ENCODE data around the gene MPZL2. TPM values are rescaled to one million over a fixed set of nuclear protein-coding genes. Genes with fewer than 3 reads are reported as not detected.

The MPZL2 gene
- total and polyA plus RNA-seq, 5 donors = 6.4 to 18.7 (median 8.8) TPM

GRCh38 chr11:118304227-118304567 lies 40.1 kb upstream of the MPZL2 start:
- no peak overlapping the region for H3K4me3 ChIP-seq (ENCODE audit: low read length)

GRCh38 chr11:118301600-118302195 lies 37.6 kb upstream of the MPZL2 start:
- H3K4me1 ChIP-seq (ENCODE audit: control insufficient read depth, insufficient read depth, low read length) = no peaks in the 10 kb centered on the region
- H3K4me3 ChIP-seq (ENCODE audit: low read length) = no peak overlapping the region
- H3K9me3 ChIP-seq (ENCODE audit: control insufficient read depth, low read length) = no peaks in the 10 kb centered on the region
- intact Hi-C loops (cut with DNase I) = no loop called here
- 57% methylated on average over 8 of the region's 8 CpGs for WGBS
- no peak for DNase-seq
- no peaks in the 10 kb centered on the region for H3K27me3 ChIP-seq (ENCODE audit: control insufficient read depth, insufficient read depth)
- no peak overlapping the region for H3K27ac ChIP-seq (ENCODE audit: low read length)
- no peak for ATAC-seq

More at GRCh38 chr11:118304227-118304567, 40.1 kb upstream of the MPZL2 start:
- H3K4me1 ChIP-seq (ENCODE audit: control insufficient read depth, insufficient read depth, low read length) = no peaks in the 10 kb centered on the region
- 83% methylated on average over 1 of the region's 1 CpG for WGBS
- H3K9me3 ChIP-seq (ENCODE audit: control insufficient read depth, low read length) = no peaks in the 10 kb centered on the region
- H3K27ac ChIP-seq (ENCODE audit: low read length) = no peak overlapping the region
- ATAC-seq (no peak), DNase-seq (no peak)
- intact Hi-C loops (cut with DNase I) = no loop called here
- no peaks in the 10 kb centered on the region for H3K27me3 ChIP-seq (ENCODE audit: control insufficient read depth, insufficient read depth)

DNA sequence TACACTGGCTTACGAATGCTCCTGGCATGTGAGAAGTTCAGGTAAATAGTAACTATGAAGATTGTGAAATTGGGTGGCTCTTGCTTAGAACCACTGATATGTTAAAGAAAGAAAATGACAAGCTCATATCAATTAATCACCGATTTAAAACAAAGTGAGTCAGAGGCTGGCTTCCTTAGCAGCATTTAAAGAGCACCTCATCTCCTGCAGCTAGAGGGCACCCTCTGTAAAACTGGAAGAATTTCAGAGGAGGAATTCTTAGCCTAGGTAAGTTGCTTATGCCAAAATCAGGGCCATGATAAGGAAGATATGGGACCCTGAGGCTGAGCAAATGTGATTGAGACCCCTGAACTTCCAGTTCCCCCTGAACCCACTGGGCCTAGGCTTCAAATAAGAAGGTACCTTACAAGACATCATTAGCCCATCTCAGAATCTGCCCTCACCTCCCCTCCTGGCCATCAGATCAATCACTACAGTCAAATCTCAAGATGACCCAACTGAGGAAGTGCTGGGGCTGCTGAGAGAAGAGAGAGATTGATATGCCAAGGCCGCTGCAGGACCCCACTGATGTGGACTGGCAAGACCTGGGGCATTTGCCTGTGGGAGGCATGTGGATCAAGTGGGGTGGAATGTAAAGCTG lies 31.8 kb upstream of the MPZL2 start:
- no peaks in the 10 kb centered on the region for H3K27me3 ChIP-seq (ENCODE audit: control insufficient read depth, insufficient read depth)
- no peaks in the 10 kb centered on the region for H3K9me3 ChIP-seq (ENCODE audit: control insufficient read depth, low read length)
- DNase-seq (no peak), ATAC-seq (no peak)
- H3K4me1 ChIP-seq (ENCODE audit: control insufficient read depth, insufficient read depth, low read length) = no peaks in the 10 kb centered on the region
- H3K4me3 ChIP-seq (ENCODE audit: low read length) = no peak overlapping the region
- intact Hi-C loops (cut with DNase I) = loop anchor here in 1 of 4 donors (10.0 kb wide), 1 partner anchor 151 kb away; no protein-coding TSS in a partner anchor
- H3K27ac ChIP-seq (ENCODE audit: low read length) = no peak overlapping the region
- WGBS = 57% methylated on average over 3 of the region's 3 CpGs

GRCh38 chr11:118295199-118295598 lies 31.1 kb upstream of the MPZL2 start:
- DNase-seq = no peak
- no peak overlapping the region for H3K4me3 ChIP-seq (ENCODE audit: low read length)
- no peaks in the 10 kb centered on the region for H3K9me3 ChIP-seq (ENCODE audit: control insufficient read depth, low read length)
- WGBS = 65% methylated on average over 5 of the region's 5 CpGs
- H3K27me3 ChIP-seq (ENCODE audit: control insufficient read depth, insufficient read depth) = no peaks in the 10 kb centered on the region
- no peak for ATAC-seq
- intact Hi-C loops (cut with DNase I) = loop anchor here in 1 of 4 donors (10.0 kb wide), 1 partner anchor 150 kb away; no protein-coding TSS in a partner anchor
- H3K27ac ChIP-seq (ENCODE audit: low read length) = no peak overlapping the region
- no peaks in the 10 kb centered on the region for H3K4me1 ChIP-seq (ENCODE audit: control insufficient read depth, insufficient read depth, low read length)

GRCh38 chr11:118294053-118294452 lies 30.0 kb upstream of the MPZL2 start:
- 87% methylated on average over 2 of the region's 2 CpGs for WGBS
- DNase-seq (no peak), ATAC-seq (no peak)
- intact Hi-C loops (cut with DNase I) = loop anchor here in 3 of 4 donors (5.0 to 10.0 kb wide), 2 partner anchors 147 to 149 kb away; no protein-coding TSS in a partner anchor
- Histone ChIP-seq H3K27ac (ENCODE audit: low read length) (no peak overlapping the region), H3K9me3 (ENCODE audit: control insufficient read depth, low read length) (no peaks in the 10 kb centered on the region), H3K4me1 (ENCODE audit: control insufficient read depth, insufficient read depth, low read length) (no peaks in the 10 kb centered on the region), H3K27me3 (ENCODE audit: control insufficient read depth, insufficient read depth) (no peaks in the 10 kb centered on the region), H3K4me3 (ENCODE audit: low read length) (no peak overlapping the region)

GRCh38 chr11:118291477-118292135 lies 27.5 kb upstream of the MPZL2 start:
- H3K4me1 ChIP-seq (ENCODE audit: control insufficient read depth, insufficient read depth, low read length) = no peaks in the 10 kb centered on the region
- no peak for DNase-seq
- 74% methylated on average over 9 of the region's 9 CpGs for WGBS
- no peak for ATAC-seq
- H3K9me3 ChIP-seq (ENCODE audit: control insufficient read depth, low read length) = no peaks in the 10 kb centered on the region
- intact Hi-C loops (cut with DNase I) = loop anchor here in 3 of 4 donors (2.0 to 10.0 kb wide), 3 partner anchors 93 to 147 kb away; no protein-coding TSS in a partner anchor
- no peaks in the 10 kb centered on the region for H3K27me3 ChIP-seq (ENCODE audit: control insufficient read depth, insufficient read depth)
- no peak overlapping the region for H3K4me3 ChIP-seq (ENCODE audit: low read length)
- no peak overlapping the region for H3K27ac ChIP-seq (ENCODE audit: low read length)

- intact Hi-C loops (cut with DNase I) = loop anchor here in 3 of 4 donors (2.0 to 10.0 kb wide), 3 partner anchors 92 to 146 kb away; no protein-coding TSS in a partner anchor
- Histone ChIP-seq H3K27ac (ENCODE audit: low read length) (no peak overlapping the region), H3K27me3 (ENCODE audit: control insufficient read depth, insufficient read depth) (no peaks in the 10 kb centered on the region), H3K4me3 (ENCODE audit: low read length) (no peak overlapping the region), H3K9me3 (ENCODE audit: control insufficient read depth, low read length) (no peaks in the 10 kb centered on the region), H3K4me1 (ENCODE audit: control insufficient read depth, insufficient read depth, low read length) (no peaks in the 10 kb centered on the region)
- ATAC-seq (peak; percentile 81 to 88), DNase-seq (no peak)
- 24% methylated on average over 9 of the region's 9 CpGs for WGBS
Measured at GRCh38 chr11:118290923-118291322, 26.8 kb upstream of the MPZL2 start.

GRCh38 chr11:118289401-118289800 lies 25.3 kb upstream of the MPZL2 start:
- DNase-seq (no peak), ATAC-seq (no peak)
- intact Hi-C loops (cut with DNase I) = no loop called here
- H3K9me3 ChIP-seq (ENCODE audit: control insufficient read depth, low read length) = no peaks in the 10 kb centered on the region
- H3K4me1 ChIP-seq (ENCODE audit: control insufficient read depth, insufficient read depth, low read length) = no peaks in the 10 kb centered on the region
- H3K4me3 ChIP-seq (ENCODE audit: low read length) = no peak overlapping the region
- no peaks in the 10 kb centered on the region for H3K27me3 ChIP-seq (ENCODE audit: control insufficient read depth, insufficient read depth)
- no peak overlapping the region for H3K27ac ChIP-seq (ENCODE audit: low read length)

- no peaks in the 10 kb centered on the region for H3K27me3 ChIP-seq (ENCODE audit: control insufficient read depth, insufficient read depth)
- no peaks in the 10 kb centered on the region for H3K4me1 ChIP-seq (ENCODE audit: control insufficient read depth, insufficient read depth, low read length)
- ATAC-seq (no peak), DNase-seq (no peak)
- H3K27ac ChIP-seq (ENCODE audit: low read length) = no peak overlapping the region
- H3K9me3 ChIP-seq (ENCODE audit: control insufficient read depth, low read length) = no peaks in the 10 kb centered on the region
- intact Hi-C loops (cut with DNase I) = no loop called here
- no peak overlapping the region for H3K4me3 ChIP-seq (ENCODE audit: low read length)
- WGBS = 90% methylated on average over 1 of the region's 1 CpG
Measured at GRCh38 chr11:118287006-118287405, 22.9 kb upstream of the MPZL2 start.

GRCh38 chr11:118286545-118286944 lies 22.4 kb upstream of the MPZL2 start:
- 72% methylated on average over 2 of the region's 2 CpGs for WGBS
- no peaks in the 10 kb centered on the region for H3K9me3 ChIP-seq (ENCODE audit: control insufficient read depth, low read length)
- no peak overlapping the region for H3K27ac ChIP-seq (ENCODE audit: low read length)
- H3K4me3 ChIP-seq (ENCODE audit: low read length) = no peak overlapping the region
- H3K4me1 ChIP-seq (ENCODE audit: control insufficient read depth, insufficient read depth, low read length) = no peaks in the 10 kb centered on the region
- ATAC-seq (no peak), DNase-seq (no peak)
- no peaks in the 10 kb centered on the region for H3K27me3 ChIP-seq (ENCODE audit: control insufficient read depth, insufficient read depth)
- intact Hi-C loops (cut with DNase I) = no loop called here

GRCh38 chr11:118283756-118284350 lies 19.8 kb upstream of the MPZL2 start:
- 57% methylated on average over 4 of the region's 4 CpGs for WGBS
- ATAC-seq (no peak), DNase-seq (no peak)
- H3K27ac ChIP-seq (ENCODE audit: low read length) = no peak overlapping the region
- H3K27me3 ChIP-seq (ENCODE audit: control insufficient read depth, insufficient read depth) = no peaks in the 10 kb centered on the region
- H3K4me1 ChIP-seq (ENCODE audit: control insufficient read depth, insufficient read depth, low read length) = no peaks in the 10 kb centered on the region
- no peak overlapping the region for H3K4me3 ChIP-seq (ENCODE audit: low read length)
- H3K9me3 ChIP-seq (ENCODE audit: control insufficient read depth, low read length) = no peaks in the 10 kb centered on the region
- intact Hi-C loops (cut with DNase I) = no loop called here

Measured in right cardiac atrium (tissue), 5 donors.